Activated CD8-positive, alpha-beta T cell treated with anti-CD3 and anti-CD28 coated beads for 36 hours (primary cell): Measurements from ENCODE around the gene VWA3A. TPM values are rescaled to one million over a fixed set of nuclear protein-coding genes. Genes with fewer than 3 reads are reported as not detected.
"Not testable (repeated sequence)": the region's sequence is repeated elsewhere in the genome, so short reads cannot be mapped to it uniquely, and the experiment has no call there.

Experiments used
- ATAC-seq: fragments of 200-7000 bp; cut with Tn5 transposase; one replicate; pipeline ENCODE4 v1.10.0; 2021; ENCODE audit warnings: mild to moderate bottlenecking, moderate library complexity
- CTCF ChIA-PET: fragments of 350-600 bp; sonication (Branson Sonifier 250); formaldehyde crosslinking; loops from one replicate; lab custom pipeline; 2021; ENCODE audit warnings: antibody characterized with exemption; lab: Charles Lee
- POLR2A ChIA-PET: fragments of 350-600 bp; sonication (Branson Sonifier 250); formaldehyde crosslinking; loops from one replicate; lab custom pipeline; 2021; ENCODE audit warnings: antibody characterized with exemption; lab: Charles Lee
- DNase-seq: peaks from one replicate; pipeline ENCODE4 v3.0.0-alpha.2; 2020
- H3K27ac Mint-ChIP-seq: one replicate; pipeline ENCODE4 v1.8.0; 2021; ENCODE audit warnings: mild to moderate bottlenecking, mixed read lengths
- H3K27me3 Mint-ChIP-seq: one replicate; pipeline ENCODE4 v1.8.0; 2021; ENCODE audit warnings: mixed read lengths
- H3K36me3 Mint-ChIP-seq: one replicate; pipeline ENCODE4 v1.8.0; 2021; ENCODE audit warnings: low read depth, mixed read lengths
- H3K4me1 Mint-ChIP-seq: one replicate; pipeline ENCODE4 v1.8.0; 2021; ENCODE audit warnings: low read depth, mixed read lengths
- H3K4me3 Mint-ChIP-seq: one replicate; pipeline ENCODE4 v1.8.0; 2021; ENCODE audit warnings: mild to moderate bottlenecking, moderate library complexity, mixed read lengths
- H3K9me3 Mint-ChIP-seq: one replicate; pipeline ENCODE4 v1.8.0; 2021; ENCODE audit warnings: mixed read lengths
- CTCF ChIP-seq: fragments of 200-600 bp; IDR thresholded peaks from one replicate; pipeline ENCODE4 v1.8.0; 2022; ENCODE audit warnings: antibody characterized with exemption, mild to moderate bottlenecking
- intact Hi-C: fragments of 100-400 bp; cut with micrococcal nuclease; formaldehyde crosslinking; loops from one replicate; pipeline ENCODE4 v1.10.0; 2022
- total RNA-seq, 2 experiments: library from RNA; stranded (reverse); gene quantifications; one replicate each; pipeline ENCODE4 v1.2.3, GENCODE V29; 2021

VWA3A gene
- total RNA-seq, 2 experiments from 2014 or later, result not detected

- no peak overlapping the region for H3K27ac Mint-ChIP-seq
- H3K4me1 Mint-ChIP-seq, result no peaks in the 10 kb centered on the region
- ChIA-PET POLR2A (no interaction called here), CTCF (interaction anchor here (1.5 kb wide), 1 partner anchor 52 kb away, joined by 3 read pairs; no protein-coding TSS in a partner anchor)
- no peak for DNase-seq
- no peaks in the 10 kb centered on the region for H3K36me3 Mint-ChIP-seq
- ATAC-seq, result no peak
- H3K4me3 Mint-ChIP-seq, result no peak overlapping the region
- H3K9me3 Mint-ChIP-seq, result no peaks in the 10 kb centered on the region
- intact Hi-C loops, result no loop called here
- no peak for TF ChIP-seq CTCF
- H3K27me3 Mint-ChIP-seq, result peaks cover 6% of the 10 kb centered on the region
Observed at GRCh38 chr16:22123759-22124490, 31.6 kb downstream of the VWA3A start.

- DNase-seq (no peak), ATAC-seq (no peak)
- POLR2A ChIA-PET, result no interaction called here
- no peak overlapping the region for H3K4me3 Mint-ChIP-seq
- no peaks in the 10 kb centered on the region for H3K9me3 Mint-ChIP-seq
- intact Hi-C loops, result no loop called here
- H3K36me3 Mint-ChIP-seq, result no peaks in the 10 kb centered on the region
- H3K4me1 Mint-ChIP-seq, result no peaks in the 10 kb centered on the region
- CTCF ChIA-PET, result no interaction called here
- H3K27ac Mint-ChIP-seq, result no peak overlapping the region
- H3K27me3 Mint-ChIP-seq, result peaks cover 6% of the 10 kb centered on the region
- no peak for TF ChIP-seq CTCF
Observed at GRCh38 chr16:22124583-22125284, 32.4 kb downstream of the VWA3A start.

DNA sequence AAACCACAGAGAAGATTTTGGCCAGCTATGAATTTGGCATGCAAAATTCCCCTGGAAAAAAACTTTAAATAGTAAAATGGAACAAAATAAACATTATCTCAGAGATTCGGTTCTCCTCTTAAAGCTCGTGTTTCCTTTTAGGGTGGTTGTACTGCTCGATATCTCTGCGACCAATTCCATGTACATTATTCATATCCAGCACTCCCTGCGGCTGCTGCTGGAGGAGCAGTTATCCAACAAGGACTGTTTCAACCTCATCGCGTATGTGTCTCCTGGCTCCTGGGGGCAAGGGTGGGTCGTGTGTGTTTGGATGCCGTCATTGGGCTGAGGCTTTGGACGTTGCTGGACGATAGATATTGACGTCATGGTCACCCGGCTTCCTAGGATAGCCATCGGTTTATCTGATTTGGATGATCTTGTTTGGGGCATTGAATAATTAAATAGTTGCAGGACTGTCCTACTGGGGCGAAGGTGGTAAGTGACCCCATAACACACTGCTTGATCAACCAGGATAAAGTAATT lies 33.8 kb downstream of the VWA3A start:
- Mint-ChIP-seq H3K4me3 (no peak overlapping the region), H3K4me1 (no peaks in the 10 kb centered on the region), H3K27me3 (peaks cover 6% of the 10 kb centered on the region), H3K27ac (no peak overlapping the region), H3K9me3 (no peaks in the 10 kb centered on the region), H3K36me3 (no peaks in the 10 kb centered on the region)
- CTCF ChIA-PET, result no interaction called here
- POLR2A ChIA-PET, result no interaction called here
- DNase-seq (no peak), ATAC-seq (no peak)
- intact Hi-C loops, result no loop called here
- no peak for TF ChIP-seq CTCF

- H3K36me3 Mint-ChIP-seq, H3K9me3 Mint-ChIP-seq, H3K27ac Mint-ChIP-seq, H3K27me3 Mint-ChIP-seq, H3K4me3 Mint-ChIP-seq, H3K4me1 Mint-ChIP-seq, intact Hi-C loops, CTCF ChIA-PET, ATAC-seq, DNase-seq: not testable (repeated sequence)
- POLR2A ChIA-PET, result interaction anchor here (0.6 kb wide), 1 partner anchor 168 kb away, joined by 3 read pairs; no protein-coding TSS in a partner anchor
Observed at GRCh38 chr16:22128537-22128936, 36.2 kb downstream of the VWA3A start.

DNA sequence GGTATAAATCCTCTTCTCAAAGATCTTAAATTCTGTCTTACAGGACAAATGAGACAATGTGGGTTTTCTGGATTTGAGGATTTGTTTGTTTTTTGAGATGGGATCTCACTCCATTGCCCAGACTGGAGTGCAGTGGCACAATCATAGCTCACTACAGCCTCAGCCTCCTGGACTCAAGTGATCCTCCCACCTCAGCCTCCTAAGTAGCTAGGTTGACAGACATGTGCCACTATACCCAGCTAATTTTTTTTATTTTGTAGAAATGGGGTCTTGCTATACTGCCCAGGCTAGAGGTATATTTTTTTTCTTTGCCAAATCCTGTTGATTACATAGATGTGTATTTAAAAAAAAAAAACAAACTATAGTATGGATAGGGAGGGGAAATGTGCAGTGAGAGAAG lies 38.2 kb downstream of the VWA3A start:
- no peak for TF ChIP-seq CTCF
- intact Hi-C loops, result no loop called here
- DNase-seq (no peak), ATAC-seq (no peak)
- ChIA-PET CTCF (interaction anchor here (0.8 to 3.2 kb wide), 3 partner anchors 11 to 58 kb away, joined by 3 to 11 read pairs (median 4); no protein-coding TSS in a partner anchor), POLR2A (no interaction called here)
- Mint-ChIP-seq H3K27ac (no peak overlapping the region), H3K36me3 (no peaks in the 10 kb centered on the region), H3K4me3 (no peak overlapping the region), H3K27me3 (peaks cover 6% of the 10 kb centered on the region), H3K9me3 (no peaks in the 10 kb centered on the region), H3K4me1 (no peaks in the 10 kb centered on the region)
